SJCRH30 (cell line): ENCODE measurements around the gene PEAK1. TPM values are rescaled to one million over a fixed set of nuclear protein-coding genes. Genes with fewer than 3 reads are reported as not detected.
A peak's percentile ranks its signal among the peaks of the same experiment; 100 is the strongest.
"Not testable (repeated sequence)": the region's sequence is repeated elsewhere in the genome, so short reads cannot be mapped to it uniquely, and the experiment has no call there.

Experiments used
- DNase-seq, 2 experiments: peaks; one replicate each; pipeline ENCODE4 v3.0.0-alpha.2; 2015 to 2020
- H3K27ac ChIP-seq: fragments of 250-450 bp; sonication (Bioruptor Pico); 2 replicates; pipeline ENCODE4 v1.5.1; 2020; ENCODE audit warnings: mild to moderate bottlenecking, moderate library complexity
- H3K27me3 ChIP-seq: fragments of 250-450 bp; sonication (Bioruptor Pico); 2 replicates; pipeline ENCODE4 v1.5.1; 2020; ENCODE audit warnings: mild to moderate bottlenecking, moderate library complexity
- H3K36me3 ChIP-seq: fragments of 250-450 bp; sonication (Bioruptor Pico); 2 replicates; pipeline ENCODE4 v1.5.1; 2020; ENCODE audit warnings: mild to moderate bottlenecking, moderate library complexity
- H3K4me1 ChIP-seq: fragments of 250-450 bp; sonication (Bioruptor Pico); 2 replicates; pipeline ENCODE4 v1.5.1; 2020; ENCODE audit warnings: mild to moderate bottlenecking, moderate library complexity
- H3K4me3 ChIP-seq: fragments of 250-450 bp; sonication (Bioruptor Pico); 2 replicates; pipeline ENCODE4 v1.5.1; 2020; ENCODE audit warnings: mild to moderate bottlenecking, moderate library complexity
- H3K9me3 ChIP-seq: fragments of 250-450 bp; sonication (Bioruptor Pico); replicated peaks from 2 replicates; pipeline ENCODE4 v1.5.1; 2020; ENCODE audit warnings: mild to moderate bottlenecking, moderate library complexity
- total RNA-seq: library from RNA; depleted of rRNA; stranded (reverse); fragments of >200 nt; shearing (Covaris generic); gene quantifications from 2 replicates; pipeline ENCODE4 v1.2.3, GENCODE V29; 2014

The PEAK1 gene
- total RNA-seq, 1 experiment from 2014 or later = 16.1 TPM

- Histone ChIP-seq H3K27ac (no peak overlapping the region), H3K27me3 (no peaks in the 10 kb centered on the region), H3K4me3 (no peak overlapping the region), H3K9me3 (no peaks in the 10 kb centered on the region), H3K4me1 (peaks cover 5% of the 10 kb centered on the region; the same call in 1 of the 2 replicates), H3K36me3 (no peaks in the 10 kb centered on the region)
- no peak for DNase-seq
Measured at GRCh38 chr15:77191230-77191834, 228.6 kb downstream of the PEAK1 start.

GRCh38 chr15:77187751-77188464 lies 232.0 kb downstream of the PEAK1 start:
- H3K4me1 ChIP-seq = peaks cover 5% of the 10 kb centered on the region; the same call in 1 of the 2 replicates
- DNase-seq = peak in 1 of 2 experiments; percentile 8
- no peaks in the 10 kb centered on the region for H3K9me3 ChIP-seq
- H3K36me3 ChIP-seq = no peaks in the 10 kb centered on the region
- no peak overlapping the region for H3K4me3 ChIP-seq
- H3K27ac ChIP-seq = no peak overlapping the region
- H3K27me3 ChIP-seq = no peaks in the 10 kb centered on the region

DNA sequence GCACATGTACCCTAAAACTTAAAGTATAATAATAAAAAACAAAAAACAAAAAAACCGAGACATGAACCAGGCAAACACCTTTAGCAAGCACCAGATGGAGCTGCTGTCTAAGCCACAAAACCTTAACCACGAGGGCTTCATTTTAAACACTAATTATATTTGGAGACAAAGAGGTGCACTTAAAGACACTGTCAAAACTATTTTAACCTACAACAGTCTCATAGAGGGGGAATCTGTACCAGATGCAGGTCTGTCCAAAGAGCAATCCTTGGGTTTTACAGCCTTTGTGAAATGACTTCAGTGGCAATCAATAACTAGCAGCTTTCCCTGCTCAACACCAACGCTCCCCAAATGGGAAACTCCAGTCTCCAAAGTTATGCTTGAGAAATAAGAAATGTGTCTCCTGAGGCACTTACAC lies 233.3 kb downstream of the PEAK1 start:
- no peaks in the 10 kb centered on the region for H3K27me3 ChIP-seq
- H3K36me3 ChIP-seq = no peaks in the 10 kb centered on the region
- peaks cover 5% of the 10 kb centered on the region; the same call in 1 of the 2 replicates for H3K4me1 ChIP-seq
- no peaks in the 10 kb centered on the region for H3K9me3 ChIP-seq
- no peak overlapping the region for H3K4me3 ChIP-seq
- H3K27ac ChIP-seq = no peak overlapping the region
- no peak for DNase-seq

- DNase-seq = no peak
- H3K9me3 ChIP-seq = no peaks in the 10 kb centered on the region
- no peak overlapping the region for H3K4me3 ChIP-seq
- H3K36me3 ChIP-seq = no peaks in the 10 kb centered on the region
- peaks cover 5% of the 10 kb centered on the region; the same call in 1 of the 2 replicates for H3K4me1 ChIP-seq
- H3K27ac ChIP-seq = no peak overlapping the region
- H3K27me3 ChIP-seq = no peaks in the 10 kb centered on the region
Measured at GRCh38 chr15:77185242-77185785, 234.6 kb downstream of the PEAK1 start.

DNA sequence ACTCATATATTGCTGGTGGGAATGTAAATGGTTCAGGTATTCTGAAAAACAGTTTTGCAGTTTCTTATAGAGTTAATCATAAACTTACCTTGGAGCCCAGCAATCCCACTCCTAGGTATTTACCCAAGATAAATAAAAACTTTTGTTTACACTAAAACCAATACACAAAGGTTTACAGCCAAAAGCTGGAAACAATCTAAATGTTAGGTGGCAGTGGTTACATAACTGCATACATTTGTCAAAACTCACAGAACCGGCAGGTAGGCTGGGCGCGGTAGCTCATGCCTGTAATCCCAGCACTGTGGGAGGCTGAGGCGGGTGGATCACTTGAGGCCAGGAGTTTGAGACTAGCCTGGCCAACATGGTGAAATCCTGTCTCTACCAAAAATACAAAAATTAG lies 235.6 kb downstream of the PEAK1 start:
- H3K36me3 ChIP-seq, H3K9me3 ChIP-seq, H3K4me1 ChIP-seq, H3K27me3 ChIP-seq, DNase-seq, H3K27ac ChIP-seq, H3K4me3 ChIP-seq: not testable (repeated sequence)

GRCh38 chr15:77183066-77183465 lies 236.8 kb downstream of the PEAK1 start:
- H3K27ac ChIP-seq = no peak overlapping the region
- H3K9me3 ChIP-seq = no peaks in the 10 kb centered on the region
- peaks cover 5% of the 10 kb centered on the region; the same call in 1 of the 2 replicates for H3K4me1 ChIP-seq
- H3K36me3 ChIP-seq = no peaks in the 10 kb centered on the region
- no peak overlapping the region for H3K4me3 ChIP-seq
- no peak for DNase-seq
- no peaks in the 10 kb centered on the region for H3K27me3 ChIP-seq

DNA sequence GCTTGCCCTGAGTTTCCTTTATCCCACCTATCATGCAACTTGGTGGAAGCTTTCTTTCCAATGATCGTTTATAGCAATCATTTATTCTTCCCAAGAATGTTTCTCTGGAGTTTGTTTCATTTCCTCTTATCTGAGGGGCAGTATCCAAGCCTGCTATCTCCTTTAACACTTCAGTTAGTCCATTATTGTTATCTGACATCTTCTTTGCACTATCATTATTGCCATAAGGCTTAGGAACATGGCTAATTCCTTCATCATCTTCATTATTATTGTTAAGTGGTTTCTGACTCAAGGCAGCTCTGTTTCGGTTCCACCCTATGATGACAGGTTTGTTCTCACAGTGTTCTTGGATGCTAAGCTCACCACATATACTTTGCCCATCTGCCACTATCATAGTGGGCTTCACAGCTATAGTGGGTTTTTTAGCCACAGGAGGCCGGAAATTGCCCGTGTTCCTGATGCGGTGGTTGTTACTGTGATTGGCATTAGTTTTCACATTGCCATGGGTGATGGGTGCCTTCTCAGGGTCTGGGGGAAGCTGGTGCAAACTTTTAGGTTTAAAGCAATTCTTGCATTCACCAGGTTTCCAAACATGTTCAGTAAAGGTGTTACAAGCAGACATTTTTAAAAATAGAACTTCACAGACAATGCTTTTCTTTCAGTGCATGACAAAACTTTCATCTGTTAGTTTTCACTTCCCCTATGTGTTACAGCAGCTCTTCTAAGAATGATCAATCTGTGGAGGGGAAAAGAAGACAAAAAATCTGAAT lies 238.4 kb downstream of the PEAK1 start:
- Histone ChIP-seq H3K36me3 (no peaks in the 10 kb centered on the region), H3K9me3 (no peaks in the 10 kb centered on the region), H3K4me1 (no peaks in the 10 kb centered on the region), H3K27me3 (no peaks in the 10 kb centered on the region), H3K27ac (no peak overlapping the region), H3K4me3 (no peak overlapping the region)
- no peak for DNase-seq

DNA sequence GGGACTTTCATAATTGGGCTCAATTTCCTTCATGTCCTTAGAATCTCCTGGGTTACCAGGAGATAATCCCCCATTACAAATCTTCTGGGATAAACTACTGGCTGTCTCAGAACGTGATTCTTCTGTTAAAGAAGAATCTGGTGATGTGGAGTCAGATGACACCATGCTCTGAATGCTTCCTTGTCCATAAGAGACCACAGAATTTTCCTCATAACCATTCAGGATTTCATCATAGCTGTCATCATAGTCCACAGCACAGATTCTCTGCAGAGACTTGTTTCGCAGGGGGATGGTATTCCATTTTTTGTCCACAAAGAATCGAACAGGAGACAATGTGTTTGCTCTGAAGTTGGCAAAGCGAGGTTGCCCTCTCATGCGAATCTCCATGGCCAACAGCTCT lies 239.1 kb downstream of the PEAK1 start:
- Histone ChIP-seq H3K9me3 (no peaks in the 10 kb centered on the region), H3K4me1 (no peaks in the 10 kb centered on the region), H3K36me3 (no peaks in the 10 kb centered on the region), H3K4me3 (no peak overlapping the region), H3K27me3 (no peaks in the 10 kb centered on the region), H3K27ac (no peak overlapping the region)
- DNase-seq = peak in 1 of 2 experiments; percentile 18

- no peaks in the 10 kb centered on the region for H3K4me1 ChIP-seq
- H3K27ac ChIP-seq = no peak overlapping the region
- no peaks in the 10 kb centered on the region for H3K9me3 ChIP-seq
- no peak for DNase-seq
- H3K36me3 ChIP-seq = no peaks in the 10 kb centered on the region
- no peaks in the 10 kb centered on the region for H3K27me3 ChIP-seq
- H3K4me3 ChIP-seq = no peak overlapping the region
Measured at GRCh38 chr15:77180270-77180669, 239.6 kb downstream of the PEAK1 start.

- no peak for DNase-seq
- H3K27me3 ChIP-seq = no peaks in the 10 kb centered on the region
- H3K4me3 ChIP-seq = no peak overlapping the region
- H3K36me3 ChIP-seq = no peaks in the 10 kb centered on the region
- no peak overlapping the region for H3K27ac ChIP-seq
- no peaks in the 10 kb centered on the region for H3K4me1 ChIP-seq
- H3K9me3 ChIP-seq = no peaks in the 10 kb centered on the region
Measured at GRCh38 chr15:77179541-77179998, 240.3 kb downstream of the PEAK1 start.

- Histone ChIP-seq H3K27ac (no peak overlapping the region), H3K4me1 (no peaks in the 10 kb centered on the region), H3K36me3 (no peaks in the 10 kb centered on the region), H3K27me3 (no peaks in the 10 kb centered on the region), H3K4me3 (no peak overlapping the region), H3K9me3 (no peaks in the 10 kb centered on the region)
- no peak for DNase-seq
Measured at GRCh38 chr15:77178411-77178810, 241.5 kb downstream of the PEAK1 start.

GRCh38 chr15:77176148-77176547 lies 243.8 kb downstream of the PEAK1 start:
- H3K27ac ChIP-seq, DNase-seq, H3K9me3 ChIP-seq, H3K36me3 ChIP-seq, H3K4me1 ChIP-seq, H3K4me3 ChIP-seq, H3K27me3 ChIP-seq: not testable (repeated sequence)

- Histone ChIP-seq H3K27ac (no peak overlapping the region), H3K36me3 (no peaks in the 10 kb centered on the region)
Measured at GRCh38 chr15:77173487-77173886, 246.4 kb downstream of the PEAK1 start.

DNA sequence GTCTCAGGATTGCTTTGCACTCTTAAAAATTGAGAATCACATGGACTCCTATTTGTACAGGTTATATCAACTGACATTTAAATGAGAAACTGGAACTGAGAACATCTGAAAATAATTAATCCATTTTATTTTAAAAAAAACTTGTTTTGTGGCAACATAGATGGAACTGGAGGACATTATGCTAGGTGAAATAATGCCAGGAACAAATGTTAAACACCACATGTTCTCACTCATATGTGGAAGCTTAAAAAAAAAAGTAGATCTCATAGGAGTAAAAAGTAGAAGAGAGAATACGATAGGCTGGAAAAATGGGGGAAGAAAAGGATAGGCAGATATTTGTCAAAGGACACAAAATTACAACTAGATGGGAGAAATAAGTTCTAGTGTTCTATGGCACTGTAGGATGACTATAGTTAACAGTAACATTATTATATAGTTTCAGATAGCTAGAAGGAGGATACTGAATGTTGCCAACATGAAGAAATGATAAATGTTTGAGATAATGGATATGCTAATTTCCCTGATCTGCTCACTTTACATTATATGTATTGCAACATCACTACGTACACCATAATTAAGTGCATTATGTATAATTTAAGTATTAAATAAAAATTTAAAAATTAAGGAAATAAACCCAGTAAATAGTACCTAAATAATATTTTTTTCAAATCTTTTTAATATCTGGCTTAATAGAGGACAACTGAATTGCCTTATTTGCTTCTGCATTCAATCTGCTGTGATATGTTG lies 248.5 kb downstream of the PEAK1 start:
- Histone ChIP-seq H3K4me3 (no peak overlapping the region), H3K27me3 (no peaks in the 10 kb centered on the region), H3K36me3 (no peaks in the 10 kb centered on the region), H3K27ac (no peak overlapping the region), H3K9me3 (no peaks in the 10 kb centered on the region), H3K4me1 (no peaks in the 10 kb centered on the region)
- DNase-seq = no peak

More at GRCh38 chr15:77173487-77173886, 246.4 kb downstream of the PEAK1 start:
- H3K4me3 ChIP-seq = no peak overlapping the region
- H3K27me3 ChIP-seq = no peaks in the 10 kb centered on the region
- no peak for DNase-seq
- H3K9me3 ChIP-seq = no peaks in the 10 kb centered on the region
- H3K4me1 ChIP-seq = no peaks in the 10 kb centered on the region
